ENCODE results near the gene WDR27. TPM values are rescaled to one million over a fixed set of nuclear protein-coding genes. Genes with fewer than 3 reads are reported as not detected.

Gene WDR27
- polyA plus RNA-seq, 3 donors = 0.95 to 20.5 (median 2.0) TPM

DNA sequence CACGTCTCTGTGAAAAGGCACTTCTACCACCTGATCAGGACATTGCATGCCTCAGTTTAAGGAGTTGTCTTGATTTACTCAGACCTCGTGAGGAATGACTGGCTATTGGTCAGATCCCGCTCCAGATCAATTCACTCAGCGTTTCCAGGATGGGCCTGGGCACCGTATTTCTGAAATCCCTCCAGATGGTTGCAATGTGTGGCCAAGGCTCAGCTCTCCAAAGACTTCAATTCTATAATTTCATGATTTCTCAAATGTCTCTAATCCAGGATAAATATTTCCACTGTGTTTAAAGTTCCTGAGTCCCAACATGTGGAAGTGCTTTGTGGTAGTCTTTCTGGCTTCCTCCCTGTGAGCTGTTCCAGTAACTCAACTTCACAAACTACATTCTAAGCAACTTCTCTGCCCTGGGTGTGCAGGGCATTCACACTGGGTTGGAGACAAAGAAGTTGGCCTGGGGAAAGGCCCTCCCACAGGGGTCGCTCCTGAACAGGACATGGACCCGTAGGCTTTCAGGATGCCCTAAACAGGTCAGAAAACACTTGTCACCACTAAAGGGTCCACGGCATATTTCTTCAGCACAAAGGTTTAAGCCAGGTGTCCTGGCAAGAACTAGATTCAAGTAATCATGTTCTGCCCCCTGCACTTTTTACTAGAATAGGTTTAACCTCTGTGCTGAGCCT, 212.1 kb downstream of the WDR27 start:
- intact Hi-C loops (cut with micrococcal nuclease) = no loop called here
- H3K27ac ChIP-seq (ENCODE audit: low read depth in 1 of 2, low read length in 2 of 2) = no peak overlapping the region
- no peak overlapping the region for H3K4me2 ChIP-seq (replicated peaks; ENCODE audit: extremely low read depth, low read length, poor library complexity, severe bottlenecking)
- Mint-ChIP-seq H3K27ac (no peak overlapping the region), H3K4me1 (no peaks in the 10 kb centered on the region), H3K4me3 (no peak overlapping the region), H3K36me3 (no peaks in the 10 kb centered on the region), H3K27me3 (ENCODE audit: low read depth in 3 of 3) (no peaks in the 10 kb centered on the region), H3K9me3 (peaks cover 0 to 22% (median 9%) of the 10 kb centered on the region in 7 donors)
- H3K36me3 ChIP-seq (replicated peaks in 1 of 2; ENCODE audit: control insufficient read depth in 1 of 2, insufficient read depth in 2 of 2, low read length in 2 of 2) = no peaks in the 10 kb centered on the region
- no peak overlapping the region for H2AFZ ChIP-seq (ENCODE audit: insufficient read depth, low read depth, low read length, poor library complexity, severe bottlenecking)
- TF ChIP-seq, protein P1, sequence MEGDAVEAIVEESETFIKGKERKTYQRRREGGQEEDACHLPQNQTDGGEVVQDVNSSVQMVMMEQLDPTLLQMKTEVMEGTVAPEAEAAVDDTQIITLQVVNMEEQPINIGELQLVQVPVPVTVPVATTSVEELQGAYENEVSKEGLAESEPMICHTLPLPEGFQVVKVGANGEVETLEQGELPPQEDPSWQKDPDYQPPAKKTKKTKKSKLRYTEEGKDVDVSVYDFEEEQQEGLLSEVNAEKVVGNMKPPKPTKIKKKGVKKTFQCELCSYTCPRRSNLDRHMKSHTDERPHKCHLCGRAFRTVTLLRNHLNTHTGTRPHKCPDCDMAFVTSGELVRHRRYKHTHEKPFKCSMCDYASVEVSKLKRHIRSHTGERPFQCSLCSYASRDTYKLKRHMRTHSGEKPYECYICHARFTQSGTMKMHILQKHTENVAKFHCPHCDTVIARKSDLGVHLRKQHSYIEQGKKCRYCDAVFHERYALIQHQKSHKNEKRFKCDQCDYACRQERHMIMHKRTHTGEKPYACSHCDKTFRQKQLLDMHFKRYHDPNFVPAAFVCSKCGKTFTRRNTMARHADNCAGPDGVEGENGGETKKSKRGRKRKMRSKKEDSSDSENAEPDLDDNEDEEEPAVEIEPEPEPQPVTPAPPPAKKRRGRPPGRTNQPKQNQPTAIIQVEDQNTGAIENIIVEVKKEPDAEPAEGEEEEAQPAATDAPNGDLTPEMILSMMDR (IDR thresholded peaks at IDR 0.05) = no peak
- H3K27me3 ChIP-seq (ENCODE audit: control insufficient read depth in 2 of 2, insufficient read depth in 2 of 2, low read length in 2 of 2) = no peaks in the 10 kb centered on the region
- DNase-seq = no peak
- no peaks in the 10 kb centered on the region for H3K79me2 ChIP-seq (ENCODE audit: insufficient read depth, low read length)
- no peaks in the 10 kb centered on the region for H3K4me1 ChIP-seq (ENCODE audit: control insufficient read depth in 1 of 2, insufficient read depth in 2 of 2, low read length in 2 of 2)
- H3K9ac ChIP-seq (ENCODE audit: insufficient read depth, low read length, poor library complexity, severe bottlenecking) = no peak overlapping the region
- H3K9me3 ChIP-seq (replicated peaks in 1 of 2; ENCODE audit: control insufficient read depth in 1 of 2, insufficient read depth in 1 of 2, low read length in 2 of 2) = no peaks in the 10 kb centered on the region
- 95% methylated on average over 8 of the region's 8 CpGs for WGBS (ENCODE audit: insufficient coverage)
- no peaks in the 10 kb centered on the region for H4K20me1 ChIP-seq (ENCODE audit: insufficient read depth, low read length)
- no peak overlapping the region for H3K4me3 ChIP-seq (replicated peaks in 1 of 3; ENCODE audit: low read depth in 2 of 3, low read length in 3 of 3)

DNA sequence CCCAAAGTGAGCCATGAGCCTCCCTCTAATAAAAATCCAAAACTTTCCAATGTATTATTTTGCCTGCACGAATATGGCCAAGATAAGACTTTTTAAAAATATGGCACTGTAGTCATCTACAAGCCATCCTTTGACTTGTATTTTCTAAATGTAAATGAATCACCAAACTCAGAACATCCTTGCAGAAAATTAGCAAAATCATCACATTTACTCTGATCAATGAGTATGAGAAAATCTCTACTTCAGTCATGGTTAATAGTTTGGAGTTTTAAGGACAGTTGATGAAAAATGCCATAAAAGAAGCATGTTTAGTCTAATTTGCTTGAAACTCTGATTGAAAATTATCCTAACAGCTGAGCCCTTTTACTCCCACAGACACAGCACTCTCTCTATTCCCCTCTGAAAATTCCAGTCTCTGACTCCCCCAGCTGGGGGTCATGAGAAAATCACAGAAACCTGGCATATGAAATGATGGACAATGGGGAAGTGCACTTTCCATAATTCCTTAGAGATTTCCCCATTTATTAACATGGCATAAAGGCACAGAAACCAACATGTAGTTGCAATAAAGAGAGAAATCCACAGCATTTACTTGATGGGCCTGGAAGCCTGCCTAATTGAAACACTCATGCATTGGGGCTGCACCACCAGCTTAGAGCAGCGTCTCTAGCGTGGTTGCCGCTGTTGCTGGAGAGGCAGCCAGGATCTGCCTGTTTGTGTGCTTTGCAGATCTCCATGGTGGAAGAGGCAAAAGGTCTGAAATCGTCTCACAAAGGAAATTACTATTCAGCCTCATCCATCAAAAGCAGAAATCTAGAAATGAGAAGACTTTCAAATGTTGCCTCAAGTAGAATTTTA, 214.0 kb downstream of the WDR27 start:
- Histone ChIP-seq H3K9me3 (replicated peaks in 1 of 2; ENCODE audit: control insufficient read depth in 1 of 2, insufficient read depth in 1 of 2, low read length in 2 of 2) (peaks cover 0 to under 1% of the 10 kb centered on the region in 2 donors), H3K9ac (ENCODE audit: insufficient read depth, low read length, poor library complexity, severe bottlenecking) (no peak overlapping the region), H3K4me1 (ENCODE audit: control insufficient read depth in 1 of 2, insufficient read depth in 2 of 2, low read length in 2 of 2) (no peaks in the 10 kb centered on the region), H2AFZ (ENCODE audit: insufficient read depth, low read depth, low read length, poor library complexity, severe bottlenecking) (no peak overlapping the region), H3K4me2 (replicated peaks; ENCODE audit: extremely low read depth, low read length, poor library complexity, severe bottlenecking) (no peak overlapping the region), H3K27me3 (ENCODE audit: control insufficient read depth in 2 of 2, insufficient read depth in 2 of 2, low read length in 2 of 2) (no peaks in the 10 kb centered on the region), H3K27ac (ENCODE audit: low read depth in 1 of 2, low read length in 2 of 2) (no peak overlapping the region), H3K36me3 (replicated peaks in 1 of 2; ENCODE audit: control insufficient read depth in 1 of 2, insufficient read depth in 2 of 2, low read length in 2 of 2) (no peaks in the 10 kb centered on the region), H3K4me3 (replicated peaks in 1 of 3; ENCODE audit: low read depth in 2 of 3, low read length in 3 of 3) (no peak overlapping the region), H4K20me1 (ENCODE audit: insufficient read depth, low read length) (no peaks in the 10 kb centered on the region), H3K79me2 (ENCODE audit: insufficient read depth, low read length) (no peaks in the 10 kb centered on the region)
- Mint-ChIP-seq H3K36me3 (no peaks in the 10 kb centered on the region), H3K9me3 (peaks cover 10 to 32% (median 15%) of the 10 kb centered on the region in 7 donors), H3K27ac (no peak overlapping the region), H3K27me3 (ENCODE audit: low read depth in 3 of 3) (no peaks in the 10 kb centered on the region), H3K4me3 (no peak overlapping the region), H3K4me1 (no peaks in the 10 kb centered on the region)
- no peak for DNase-seq
- intact Hi-C loops (cut with micrococcal nuclease) = no loop called here
- TF ChIP-seq, protein P1 (IDR thresholded peaks at IDR 0.05) = no peak
- WGBS (ENCODE audit: insufficient coverage) = 94% methylated on average over 2 of the region's 5 CpGs

Measured in CD14-positive monocyte (primary cell).